GM19099 (cell line): ENCODE measurements around the gene SPATA19.

Experiments used
- POLR2A ChIP-seq: IDR thresholded peaks from 3 replicates; pipeline ENCODE4 v1.6.1; 2011; ENCODE audit warnings: low read depth; ENCODE audit not compliant: insufficient read length; ENCODE audit errors: extremely low read depth

The SPATA19 gene

DNA sequence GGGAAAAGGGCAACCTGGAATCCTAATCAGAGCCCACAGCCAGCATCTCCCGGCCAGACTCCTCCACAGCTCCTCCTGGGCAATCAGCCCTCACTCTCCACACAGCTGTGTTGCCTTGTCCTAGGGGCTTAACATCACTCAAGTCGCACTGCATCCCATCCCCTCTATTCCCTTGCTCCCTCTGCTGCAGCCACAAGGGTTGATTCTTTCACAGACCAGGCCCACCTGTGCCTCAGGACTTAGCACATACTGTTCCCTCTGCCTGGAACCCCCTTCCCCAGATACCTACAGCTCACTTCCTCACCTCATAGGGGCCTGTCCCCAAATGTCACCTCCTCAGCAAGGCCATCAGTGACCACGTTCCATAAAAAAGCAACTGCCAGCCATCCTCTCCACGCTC lies 18.4 kb downstream of the SPATA19 start:
- TF ChIP-seq POLR2A: no peak

DNA sequence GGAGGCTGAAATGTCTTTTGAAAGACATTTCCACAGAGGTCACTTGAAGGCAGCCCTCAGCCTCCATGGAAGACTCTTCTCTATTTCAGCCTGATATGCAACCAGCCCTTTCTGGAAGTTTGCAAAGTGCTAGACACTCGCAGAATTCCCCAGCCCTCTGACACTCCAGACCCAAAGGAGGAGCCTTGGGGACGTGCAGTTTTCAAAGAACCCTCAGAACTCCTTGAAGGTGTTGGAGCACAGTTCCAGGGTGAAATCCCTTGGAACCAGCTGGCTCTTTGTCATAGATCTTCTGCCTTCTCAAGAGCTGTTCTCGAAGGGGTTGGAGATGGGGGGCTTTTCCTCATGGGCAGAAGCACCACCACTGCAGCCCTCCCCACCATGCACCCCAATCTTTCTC lies 19.6 kb downstream of the SPATA19 start:
- no peak for TF ChIP-seq POLR2A

DNA sequence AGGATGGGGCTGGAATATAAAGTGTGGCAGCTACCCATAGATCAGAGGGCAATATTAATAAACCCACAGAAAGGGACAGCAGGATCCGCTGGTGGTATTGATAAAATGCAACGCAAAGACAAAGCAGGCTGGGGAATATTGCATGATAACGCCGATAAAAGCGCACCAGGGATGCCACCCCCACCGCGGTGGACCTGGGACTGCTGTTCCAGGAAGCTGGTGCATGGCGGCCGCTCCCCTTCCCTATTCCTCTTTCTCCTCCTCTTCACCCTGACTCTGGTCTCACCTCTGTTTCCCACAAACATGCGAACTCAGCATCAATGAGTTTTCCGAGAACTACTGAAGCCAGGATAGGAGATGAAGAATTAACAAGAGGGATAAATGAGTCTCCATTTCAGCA lies 20.2 kb downstream of the SPATA19 start:
- TF ChIP-seq POLR2A: no peak

DNA sequence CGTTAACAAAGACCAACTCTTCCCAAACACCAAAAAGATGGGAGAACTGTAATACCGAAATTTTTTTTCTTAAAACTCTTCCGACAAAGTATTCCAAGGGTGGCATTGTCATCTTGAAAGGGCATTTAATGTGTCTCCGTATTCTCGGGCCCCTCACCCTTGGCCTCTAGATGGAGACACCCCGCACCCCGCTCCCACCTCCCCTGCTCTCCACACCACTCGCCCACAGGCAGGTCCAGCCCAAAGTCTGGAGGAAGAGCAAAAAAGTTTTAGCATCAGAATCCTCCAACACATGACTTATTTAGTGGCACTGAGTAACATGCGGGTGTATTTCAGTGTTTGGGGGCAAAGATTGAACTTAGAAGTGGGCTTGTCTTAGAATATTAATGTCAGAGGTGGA lies 20.7 kb downstream of the SPATA19 start:
- TF ChIP-seq POLR2A: no peak

DNA sequence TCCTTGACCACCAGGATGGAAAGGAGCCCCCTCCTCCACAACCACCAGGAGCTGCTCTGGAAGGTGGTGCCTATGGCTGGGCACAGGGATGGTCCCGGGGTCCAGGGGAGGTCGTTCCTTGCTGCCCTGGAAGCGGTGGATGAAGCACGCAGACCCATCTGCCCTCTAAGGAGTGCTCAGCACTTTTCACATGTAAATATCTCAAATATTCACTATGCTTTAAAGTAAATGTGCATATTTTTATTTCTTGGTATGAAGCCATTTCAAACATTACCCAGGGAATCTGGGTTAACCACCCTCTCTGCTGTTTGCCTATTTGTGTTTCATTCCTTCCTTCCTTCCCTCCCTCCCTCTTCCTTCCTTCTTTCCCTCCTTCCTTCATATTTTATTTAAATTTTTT lies 21.7 kb downstream of the SPATA19 start:
- TF ChIP-seq POLR2A: no peak

DNA sequence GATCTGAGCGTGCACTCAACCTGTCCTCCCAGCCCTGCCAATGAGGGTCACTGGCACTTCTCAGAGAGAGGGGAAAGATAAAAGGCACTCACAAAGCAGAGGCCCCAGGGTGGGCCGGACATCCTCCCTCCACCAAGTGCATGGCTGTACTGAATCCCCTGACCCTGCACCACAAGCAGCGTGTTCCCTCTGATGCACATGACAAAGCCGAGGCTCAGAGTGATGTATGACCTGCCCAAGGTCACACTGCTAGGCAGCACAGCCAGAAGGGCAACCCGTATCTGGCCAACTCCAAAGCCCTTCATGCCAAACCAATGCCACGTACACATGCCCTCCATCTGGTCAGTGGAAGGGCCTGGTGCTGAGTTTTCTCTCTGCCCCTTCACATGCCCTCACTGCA lies 22.1 kb downstream of the SPATA19 start:
- TF ChIP-seq POLR2A: no peak

DNA sequence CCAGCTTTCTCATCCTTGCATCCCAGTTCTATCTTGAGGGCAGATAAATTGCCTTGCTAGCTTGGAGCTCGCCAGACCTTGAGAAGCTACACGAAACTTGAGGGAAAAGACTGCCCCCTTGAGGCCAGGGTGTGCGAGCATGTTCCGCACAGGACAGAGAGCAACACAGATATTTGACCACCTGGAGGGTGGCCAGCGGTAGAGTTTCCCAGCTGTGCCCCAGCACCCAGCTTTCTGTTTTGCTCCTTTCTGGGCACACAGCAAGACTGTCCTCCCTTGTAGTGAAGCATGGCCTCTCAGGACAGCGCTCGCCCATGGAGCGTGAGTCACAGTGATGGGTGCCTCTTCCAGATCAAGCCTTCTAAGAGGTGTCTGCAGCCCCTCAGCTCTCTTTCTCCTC lies 23.5 kb downstream of the SPATA19 start:
- TF ChIP-seq POLR2A: no peak

DNA sequence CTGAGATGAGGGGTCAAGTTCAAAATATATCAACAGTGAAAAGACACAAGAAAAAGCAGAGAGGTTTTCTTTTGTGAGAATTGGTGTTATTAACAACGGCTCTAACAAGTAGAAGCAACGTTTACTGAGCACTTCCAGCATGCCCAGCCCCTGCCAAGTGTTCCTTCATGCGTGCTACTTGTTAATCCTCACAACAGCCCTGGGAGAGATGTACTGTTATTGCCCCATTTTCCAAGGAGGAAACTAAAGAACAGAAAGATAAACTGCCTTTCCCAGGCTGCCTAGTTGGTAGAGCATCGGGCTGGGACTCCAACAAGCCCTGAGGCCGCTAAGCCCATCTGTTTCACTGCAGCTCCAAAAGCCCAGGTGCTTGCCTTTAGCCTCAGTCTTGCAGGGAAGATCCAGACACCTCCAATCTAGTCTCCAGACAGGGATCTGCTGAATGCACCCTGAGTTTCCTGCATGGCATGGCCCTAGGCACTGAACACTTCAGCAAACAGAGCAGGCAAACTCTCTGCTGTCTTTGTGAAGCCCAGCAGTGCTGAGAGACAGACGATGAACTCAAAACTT lies 25.5 kb downstream of the SPATA19 start:
- no peak for TF ChIP-seq POLR2A

DNA sequence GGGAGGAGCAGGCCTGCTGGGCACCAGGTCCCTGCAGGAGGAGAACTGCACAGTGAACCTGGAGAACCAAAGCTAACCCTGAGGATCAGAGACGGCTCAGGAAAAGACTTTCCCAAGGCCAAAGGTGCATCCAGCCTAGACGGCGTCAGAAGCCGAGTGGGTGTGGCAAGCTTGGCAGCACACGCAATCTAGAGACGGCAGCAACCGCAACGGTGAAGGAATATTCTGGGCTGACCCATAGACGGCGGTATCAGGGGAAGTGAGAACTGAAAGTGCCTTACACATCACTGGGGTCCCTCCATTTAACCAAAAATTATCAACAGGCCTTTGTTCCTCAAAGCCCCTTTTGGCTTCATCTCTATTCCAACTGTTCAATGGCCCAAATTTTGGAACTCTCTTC lies 26.2 kb downstream of the SPATA19 start:
- TF ChIP-seq POLR2A: no peak

DNA sequence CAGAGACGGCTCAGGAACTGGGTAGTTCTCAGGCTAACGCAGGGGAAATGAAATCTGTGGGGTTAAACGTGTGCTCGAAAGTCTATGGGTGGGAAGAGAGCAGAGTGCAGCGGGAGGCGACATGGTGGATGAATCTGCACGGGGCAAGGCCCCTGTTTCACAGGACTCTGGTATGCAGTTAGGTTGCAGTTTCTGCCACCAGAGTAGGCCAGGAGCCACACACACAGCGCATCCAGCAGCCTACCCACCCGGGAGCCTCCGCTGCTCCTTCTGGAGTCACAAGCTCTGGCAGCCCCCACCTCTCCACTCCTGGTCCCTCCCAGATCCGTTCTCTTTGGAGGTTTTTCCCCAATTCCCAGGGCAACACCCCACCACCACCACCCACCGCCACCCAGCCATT lies 27.0 kb downstream of the SPATA19 start:
- TF ChIP-seq POLR2A: no peak

DNA sequence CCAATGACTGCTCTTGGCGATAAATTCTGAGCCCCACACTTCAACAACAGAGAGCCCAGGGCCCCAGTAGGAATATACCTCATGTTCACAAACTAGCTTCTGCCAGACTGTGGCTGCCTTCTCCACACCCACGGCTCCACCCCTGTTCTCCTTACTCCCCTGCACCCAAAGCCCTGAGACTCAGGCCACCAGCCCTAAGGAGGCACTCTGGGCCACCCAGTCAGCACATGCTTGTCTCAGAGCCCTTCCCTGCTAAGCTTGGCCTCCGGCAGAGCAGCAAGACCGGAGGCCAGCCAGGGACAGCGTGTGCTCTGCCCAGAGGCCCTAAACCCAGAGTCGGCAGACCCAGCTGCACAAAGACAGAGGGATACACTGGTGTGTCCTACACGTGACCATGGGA lies 27.9 kb downstream of the SPATA19 start:
- TF ChIP-seq POLR2A: no peak

DNA sequence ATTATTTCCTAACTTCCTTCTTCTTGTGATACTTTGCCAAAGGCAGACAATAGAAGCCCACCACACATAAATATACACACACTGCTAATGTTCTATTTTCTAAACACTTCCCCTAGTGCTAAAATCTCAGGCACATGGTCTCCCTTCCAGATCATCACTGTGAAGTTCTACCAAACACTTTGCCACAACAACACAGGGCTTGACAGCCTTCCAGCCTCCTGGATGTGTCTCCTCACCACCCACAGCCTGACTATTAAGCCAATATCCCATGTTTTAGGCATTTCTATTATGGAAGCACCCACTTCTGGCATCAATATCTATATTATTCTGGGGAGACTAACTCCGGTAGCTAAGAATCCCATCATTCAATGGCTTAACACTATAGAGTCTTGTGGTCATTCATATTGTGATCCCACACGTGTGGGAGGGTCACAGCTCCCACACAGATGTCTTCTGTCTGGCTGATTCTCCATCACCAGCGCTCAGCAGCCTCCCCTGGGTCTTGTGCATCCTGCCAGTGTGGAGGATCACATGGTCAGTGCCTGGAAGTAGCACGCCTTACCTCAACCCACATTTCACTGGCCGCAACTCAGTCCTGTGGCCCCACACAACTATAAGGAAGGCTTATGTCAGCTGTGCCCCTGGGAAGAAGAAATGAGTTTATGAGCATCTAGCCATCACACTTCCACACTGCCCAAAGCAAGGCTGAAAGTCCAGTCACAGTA lies 29.0 kb downstream of the SPATA19 start:
- TF ChIP-seq POLR2A: no peak

DNA sequence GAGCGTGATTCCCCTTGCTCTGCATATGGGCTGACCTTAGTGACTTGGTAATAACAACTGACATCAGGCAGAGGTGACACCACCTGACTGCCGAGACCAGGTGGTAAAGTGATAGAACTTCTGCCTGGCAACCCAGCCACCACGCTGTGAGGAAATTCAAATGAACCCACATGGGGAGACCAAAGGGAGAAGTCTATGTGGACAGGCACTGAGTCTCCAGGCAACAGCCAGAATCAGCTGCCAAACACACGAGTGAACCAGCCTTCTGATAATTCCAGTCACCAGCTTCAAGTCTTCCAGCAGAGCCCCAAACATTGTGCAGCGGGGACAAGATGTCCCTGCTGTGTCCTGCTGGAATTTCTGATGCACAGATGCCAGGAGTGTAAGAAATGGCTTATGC lies 29.7 kb downstream of the SPATA19 start:
- TF ChIP-seq POLR2A: no peak

DNA sequence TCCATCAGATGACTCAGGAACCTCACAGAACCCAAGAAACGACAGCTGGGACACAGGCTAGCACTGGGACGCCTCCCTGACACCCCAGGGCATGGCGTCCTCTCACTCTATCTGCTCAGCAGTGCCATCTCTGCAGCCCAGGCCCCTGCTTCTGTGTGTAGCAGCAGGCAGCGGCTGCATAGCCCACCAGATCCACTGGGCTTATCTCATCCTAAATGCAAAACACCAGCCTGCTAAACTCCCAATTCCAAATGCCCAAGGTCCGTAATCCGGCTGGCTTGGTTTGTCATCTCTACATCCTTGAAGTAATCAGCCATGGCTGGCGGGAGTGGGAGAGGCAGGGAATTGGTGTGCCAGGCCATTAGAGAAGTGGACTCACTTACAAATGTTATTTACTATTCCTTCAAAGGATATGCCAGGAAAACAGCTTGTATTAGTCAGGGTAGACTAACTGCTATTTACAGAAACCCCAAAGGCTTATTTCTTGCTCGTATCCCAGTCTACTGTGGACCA lies 30.7 kb downstream of the SPATA19 start:
- TF ChIP-seq POLR2A: no peak

DNA sequence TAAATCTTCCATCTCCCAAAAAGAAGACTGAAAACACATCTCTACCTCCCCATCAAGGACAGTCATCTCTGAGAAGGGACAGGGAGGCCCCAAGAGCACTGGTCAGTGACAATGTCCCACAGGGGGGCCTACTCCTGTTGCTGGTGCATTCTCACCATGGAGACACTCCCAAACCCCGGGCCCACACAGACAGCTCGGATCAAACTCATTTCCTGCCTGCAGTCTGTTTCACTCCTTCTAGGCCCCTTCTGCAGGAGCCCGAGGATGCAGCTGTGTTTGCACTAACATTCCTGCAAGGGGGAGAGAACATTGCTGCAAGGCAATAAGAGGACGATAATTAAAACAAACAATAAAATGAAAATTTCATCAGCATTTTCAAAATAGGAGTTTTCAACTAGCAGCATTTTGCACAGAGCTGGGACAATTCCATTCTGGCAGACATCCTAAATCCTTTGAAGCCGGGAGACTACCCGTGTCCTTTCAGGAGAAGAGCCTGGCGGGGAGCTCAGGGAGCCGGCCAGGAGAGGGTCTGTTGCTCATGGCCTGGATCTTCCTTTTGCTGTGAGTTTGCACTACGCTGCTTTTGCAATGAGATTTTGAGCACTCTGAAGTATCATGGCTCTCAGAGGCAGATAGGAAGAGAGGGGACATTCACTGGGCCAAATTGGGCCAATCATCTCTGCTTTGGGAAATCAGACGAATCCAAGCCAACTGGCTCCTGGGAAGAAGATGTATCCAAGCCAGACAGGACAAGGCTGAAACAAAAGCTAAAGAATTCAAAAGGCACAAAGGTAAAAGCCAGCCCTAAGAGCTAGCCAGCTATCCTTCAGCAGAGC lies 33.2 kb downstream of the SPATA19 start:
- no peak for TF ChIP-seq POLR2A

DNA sequence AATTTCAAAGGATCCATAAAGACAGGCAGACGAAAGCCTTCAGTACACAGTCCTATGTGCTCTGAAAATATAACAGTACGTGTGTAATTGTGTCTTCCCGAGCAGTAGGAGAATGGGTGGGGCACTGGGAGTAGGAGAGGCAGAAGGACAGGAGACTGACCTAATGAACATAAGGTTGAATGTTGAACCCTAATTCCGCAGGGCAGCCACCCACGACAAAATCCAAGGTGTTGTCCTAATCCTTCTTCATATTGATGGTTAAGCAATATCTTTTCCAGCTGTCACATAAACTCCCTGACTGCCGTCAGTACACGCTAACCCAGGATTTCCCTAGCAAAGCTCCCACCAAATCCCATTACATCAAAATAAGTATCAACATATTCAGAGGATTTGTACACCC lies 34.5 kb downstream of the SPATA19 start:
- TF ChIP-seq POLR2A: no peak

DNA sequence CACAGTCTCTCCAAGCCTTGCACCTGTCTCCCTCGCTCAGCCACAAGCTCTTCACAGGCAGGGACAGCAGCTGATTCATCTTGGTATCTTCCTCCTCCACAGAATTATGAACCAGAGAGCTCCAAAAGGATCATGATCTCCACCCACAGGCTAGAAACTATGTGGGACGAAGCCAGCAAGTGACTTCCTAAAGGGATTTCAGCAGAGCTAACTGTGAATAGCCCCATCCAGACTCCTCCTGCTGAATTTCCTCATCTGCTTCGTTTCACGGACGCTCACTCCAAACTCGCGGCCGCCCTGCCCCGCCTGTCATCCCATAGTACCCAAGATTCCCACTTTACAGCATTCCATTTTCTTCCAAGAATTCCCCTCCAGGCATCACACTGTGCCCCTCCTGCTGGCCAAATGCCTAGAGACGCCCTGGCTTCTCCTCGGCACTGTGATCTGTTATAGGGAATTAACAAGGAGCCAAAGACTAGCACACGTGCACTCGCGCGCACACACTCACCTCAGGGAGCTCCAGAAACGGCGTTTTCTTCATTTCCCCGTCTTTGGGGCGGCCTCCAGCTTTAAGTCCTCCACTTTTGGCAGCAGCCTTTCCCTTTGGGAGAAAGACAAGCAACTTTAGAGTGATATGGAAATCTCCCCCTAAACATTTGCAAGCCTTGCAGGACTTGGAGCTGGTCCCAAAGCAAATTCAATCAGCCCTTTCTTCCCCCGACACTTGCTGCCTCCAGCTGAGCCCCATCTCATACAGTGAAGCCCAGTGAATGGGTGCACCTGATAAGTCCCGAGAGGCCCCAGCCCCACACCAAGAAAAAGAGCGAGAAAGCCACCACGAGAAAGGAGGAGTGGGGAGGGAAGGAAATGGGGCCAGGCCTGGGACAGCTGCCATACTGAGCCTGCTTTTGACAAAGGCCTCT lies 35.5 kb downstream of the SPATA19 start:
- no peak for TF ChIP-seq POLR2A
